ENCODE results near the gene METTL1.

METTL1 gene

DNA sequence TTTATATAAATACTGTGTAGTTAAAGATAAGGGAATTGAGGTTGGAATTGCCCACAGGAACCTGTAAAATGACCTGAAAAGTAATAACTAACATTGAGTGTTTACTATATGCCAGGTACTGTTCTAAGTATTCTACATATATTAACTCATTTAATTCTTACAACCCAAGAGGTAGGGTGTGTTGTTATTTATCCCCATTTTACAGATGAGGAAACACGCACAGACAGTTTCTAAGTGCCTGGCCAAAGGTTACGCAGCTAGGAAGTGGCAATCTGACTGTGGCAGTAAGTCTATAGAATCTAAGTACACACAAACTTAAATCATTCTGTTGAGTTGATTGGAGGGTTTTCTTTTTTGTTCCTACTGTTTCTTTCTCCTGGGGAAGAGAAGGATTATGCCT is 28.1 kb downstream of the METTL1 start:
- H3K27ac ChIP-seq (replicated peaks), result peak overlapping the region; percentile 84
- TF ChIP-seq, protein P1, sequence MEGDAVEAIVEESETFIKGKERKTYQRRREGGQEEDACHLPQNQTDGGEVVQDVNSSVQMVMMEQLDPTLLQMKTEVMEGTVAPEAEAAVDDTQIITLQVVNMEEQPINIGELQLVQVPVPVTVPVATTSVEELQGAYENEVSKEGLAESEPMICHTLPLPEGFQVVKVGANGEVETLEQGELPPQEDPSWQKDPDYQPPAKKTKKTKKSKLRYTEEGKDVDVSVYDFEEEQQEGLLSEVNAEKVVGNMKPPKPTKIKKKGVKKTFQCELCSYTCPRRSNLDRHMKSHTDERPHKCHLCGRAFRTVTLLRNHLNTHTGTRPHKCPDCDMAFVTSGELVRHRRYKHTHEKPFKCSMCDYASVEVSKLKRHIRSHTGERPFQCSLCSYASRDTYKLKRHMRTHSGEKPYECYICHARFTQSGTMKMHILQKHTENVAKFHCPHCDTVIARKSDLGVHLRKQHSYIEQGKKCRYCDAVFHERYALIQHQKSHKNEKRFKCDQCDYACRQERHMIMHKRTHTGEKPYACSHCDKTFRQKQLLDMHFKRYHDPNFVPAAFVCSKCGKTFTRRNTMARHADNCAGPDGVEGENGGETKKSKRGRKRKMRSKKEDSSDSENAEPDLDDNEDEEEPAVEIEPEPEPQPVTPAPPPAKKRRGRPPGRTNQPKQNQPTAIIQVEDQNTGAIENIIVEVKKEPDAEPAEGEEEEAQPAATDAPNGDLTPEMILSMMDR (IDR thresholded peaks at IDR 0.05; ENCODE audit: insufficient read depth, low read length), result no peak
- TF ChIP-seq GABPA (IDR thresholded peaks at IDR 0.05; ENCODE audit: low read depth), result no peak
- TF ChIP-seq SPI1 (IDR thresholded peaks at IDR 0.05; ENCODE audit: borderline replicate concordance, low read depth), result no peak
- TF ChIP-seq POLR2AphosphoS5 (IDR thresholded peaks at IDR 0.05; ENCODE audit: low read depth), result no peak
- TF ChIP-seq, protein P2, sequence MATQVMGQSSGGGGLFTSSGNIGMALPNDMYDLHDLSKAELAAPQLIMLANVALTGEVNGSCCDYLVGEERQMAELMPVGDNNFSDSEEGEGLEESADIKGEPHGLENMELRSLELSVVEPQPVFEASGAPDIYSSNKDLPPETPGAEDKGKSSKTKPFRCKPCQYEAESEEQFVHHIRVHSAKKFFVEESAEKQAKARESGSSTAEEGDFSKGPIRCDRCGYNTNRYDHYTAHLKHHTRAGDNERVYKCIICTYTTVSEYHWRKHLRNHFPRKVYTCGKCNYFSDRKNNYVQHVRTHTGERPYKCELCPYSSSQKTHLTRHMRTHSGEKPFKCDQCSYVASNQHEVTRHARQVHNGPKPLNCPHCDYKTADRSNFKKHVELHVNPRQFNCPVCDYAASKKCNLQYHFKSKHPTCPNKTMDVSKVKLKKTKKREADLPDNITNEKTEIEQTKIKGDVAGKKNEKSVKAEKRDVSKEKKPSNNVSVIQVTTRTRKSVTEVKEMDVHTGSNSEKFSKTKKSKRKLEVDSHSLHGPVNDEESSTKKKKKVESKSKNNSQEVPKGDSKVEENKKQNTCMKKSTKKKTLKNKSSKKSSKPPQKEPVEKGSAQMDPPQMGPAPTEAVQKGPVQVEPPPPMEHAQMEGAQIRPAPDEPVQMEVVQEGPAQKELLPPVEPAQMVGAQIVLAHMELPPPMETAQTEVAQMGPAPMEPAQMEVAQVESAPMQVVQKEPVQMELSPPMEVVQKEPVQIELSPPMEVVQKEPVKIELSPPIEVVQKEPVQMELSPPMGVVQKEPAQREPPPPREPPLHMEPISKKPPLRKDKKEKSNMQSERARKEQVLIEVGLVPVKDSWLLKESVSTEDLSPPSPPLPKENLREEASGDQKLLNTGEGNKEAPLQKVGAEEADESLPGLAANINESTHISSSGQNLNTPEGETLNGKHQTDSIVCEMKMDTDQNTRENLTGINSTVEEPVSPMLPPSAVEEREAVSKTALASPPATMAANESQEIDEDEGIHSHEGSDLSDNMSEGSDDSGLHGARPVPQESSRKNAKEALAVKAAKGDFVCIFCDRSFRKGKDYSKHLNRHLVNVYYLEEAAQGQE (IDR thresholded peaks at IDR 0.05; ENCODE audit: insufficient replicate concordance, low read depth), result no peak
- H3K4me3 ChIP-seq (replicated peaks; ENCODE audit: insufficient read depth, low read length), result no peak overlapping the region

DNA sequence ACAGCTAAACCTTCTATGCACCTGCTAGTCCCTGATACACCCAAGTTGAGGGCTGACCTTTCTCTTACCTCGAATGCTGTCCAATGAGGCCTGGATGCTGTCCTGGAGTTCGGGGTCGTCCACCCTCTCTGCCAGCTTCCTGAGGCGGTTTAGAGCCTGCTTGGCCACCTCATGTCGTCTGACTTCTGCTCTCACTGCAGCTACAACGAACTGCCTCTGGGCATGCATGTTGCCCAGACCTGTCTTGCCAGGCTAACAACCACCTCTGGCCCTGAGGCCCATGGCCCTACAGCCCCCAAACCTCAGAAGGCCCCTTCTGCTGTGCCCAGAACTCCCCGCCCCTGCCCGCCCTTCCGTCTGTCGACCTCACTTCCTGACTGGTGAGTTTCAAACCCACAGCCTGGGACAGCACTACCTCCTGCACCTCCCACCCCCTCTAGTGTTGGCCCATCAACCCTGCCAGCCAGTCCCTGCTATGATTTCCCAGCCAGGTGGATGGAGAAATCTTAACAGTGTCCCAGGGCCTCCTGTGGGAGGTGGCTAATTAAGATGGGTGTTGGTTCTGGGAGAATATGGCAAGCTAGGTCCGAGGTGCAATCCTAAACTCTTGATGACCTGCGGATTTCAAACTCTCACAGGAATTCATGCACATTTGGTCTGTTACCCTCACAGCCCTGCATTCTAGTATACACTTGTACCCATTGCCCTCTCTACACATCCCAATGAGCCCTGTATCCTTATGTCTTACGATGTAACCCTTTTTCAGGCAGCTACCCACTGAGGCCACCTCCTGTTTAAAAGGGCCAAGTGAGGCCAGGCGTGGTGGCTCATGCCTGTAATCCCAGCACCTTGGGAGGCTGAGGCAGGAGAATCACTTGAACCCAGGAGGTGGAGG is 29.8 kb downstream of the METTL1 start:
- H3K4me3 ChIP-seq (replicated peaks; ENCODE audit: insufficient read depth, low read length), result peak overlapping the region; percentile 59

More for the DNA sequence above, 28.1 kb downstream of the METTL1 start:
- H3K27me3 ChIP-seq (ENCODE audit: insufficient read depth, poor library complexity, severe bottlenecking), result no peaks in the 10 kb centered on the region
- DNase-seq (ENCODE audit: low read depth in 1 of 2, low spot score in 1 of 2), result no peak

DNA sequence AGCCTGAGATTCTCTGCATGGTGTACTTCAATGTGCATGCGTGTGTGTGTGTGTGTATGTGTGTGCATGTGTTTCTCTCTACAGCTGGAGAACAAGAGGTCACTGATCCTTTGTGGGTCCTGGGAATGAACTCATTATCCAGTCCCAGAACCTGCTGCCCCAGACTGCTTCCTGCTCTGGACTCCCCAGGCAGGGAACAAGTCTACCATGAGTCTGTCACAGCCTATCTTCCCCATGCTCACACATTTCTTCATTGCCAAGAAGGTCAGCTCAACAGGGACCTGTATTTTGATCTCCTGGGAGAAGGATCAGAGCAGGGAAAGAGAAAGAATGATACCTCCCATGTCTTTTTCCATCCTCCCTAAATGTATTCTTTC is 30.5 kb downstream of the METTL1 start:
- H3K27ac ChIP-seq (replicated peaks), result peak overlapping the region; percentile 52

More for the DNA sequence above, 29.8 kb downstream of the METTL1 start:
- DNase-seq (ENCODE audit: low read depth in 1 of 2, low spot score in 1 of 2), result peak; percentile 73 to 88
- TF ChIP-seq, protein P2 (IDR thresholded peaks at IDR 0.05; ENCODE audit: insufficient replicate concordance, low read depth), result no peak
- TF ChIP-seq, protein P1 (IDR thresholded peaks at IDR 0.05; ENCODE audit: insufficient read depth, low read length), result peak; percentile 52
- peak overlapping the region; percentile 52 for H3K27ac ChIP-seq (replicated peaks)
- no peaks in the 10 kb centered on the region for H3K27me3 ChIP-seq (ENCODE audit: insufficient read depth, poor library complexity, severe bottlenecking)

More for the DNA sequence above, 30.5 kb downstream of the METTL1 start:
- Histone ChIP-seq H3K27me3 (ENCODE audit: insufficient read depth, poor library complexity, severe bottlenecking) (no peaks in the 10 kb centered on the region), H3K4me3 (replicated peaks; ENCODE audit: insufficient read depth, low read length) (peak overlapping the region; percentile 59)
- no peak for DNase-seq (ENCODE audit: low read depth in 1 of 2, low spot score in 1 of 2)
- no peak for TF ChIP-seq GABPA (IDR thresholded peaks at IDR 0.05; ENCODE audit: low read depth)
- TF ChIP-seq, protein P2 (IDR thresholded peaks at IDR 0.05; ENCODE audit: insufficient replicate concordance, low read depth), result no peak
- TF ChIP-seq, protein P1 (IDR thresholded peaks at IDR 0.05; ENCODE audit: insufficient read depth, low read length), result no peak
- TF ChIP-seq SPI1 (IDR thresholded peaks at IDR 0.05; ENCODE audit: borderline replicate concordance, low read depth), result no peak
- TF ChIP-seq POLR2AphosphoS5 (IDR thresholded peaks at IDR 0.05; ENCODE audit: low read depth), result no peak

All from HL-60 (cell line).